BLaER1 treated with 17β-estradiol and CSF1 and Interleukin-3, amounts not matched to agents 10 nM and 100 nM (cell line): Measurements from ENCODE around the gene INO80.
"Not testable (repeated sequence)": the region's sequence is repeated elsewhere in the genome, so short reads cannot be mapped to it uniquely, and the experiment has no call there.

Experiments
- H3K27ac ChIP-seq, 11 experiments: shearing (Covaris generic); formaldehyde crosslinking; 2 replicates each; pipeline ENCODE4 v1.8.1; 2022
- H3K27me3 ChIP-seq, 11 experiments: shearing (Covaris generic); formaldehyde crosslinking; 2 replicates each; pipeline ENCODE4 v1.8.1; 2022
- H3K36me3 ChIP-seq, 11 experiments: shearing (Covaris generic); formaldehyde crosslinking; 2 replicates each; pipeline ENCODE4 v1.8.1; 2022
- H3K4me1 ChIP-seq, 10 experiments: shearing (Covaris generic); formaldehyde crosslinking; 2 replicates each; pipeline ENCODE4 v1.8.1; 2022
- H3K4me2 ChIP-seq, 11 experiments: shearing (Covaris generic); formaldehyde crosslinking; 2 replicates each; pipeline ENCODE4 v1.8.1; 2022
- H3K4me3 ChIP-seq, 10 experiments: shearing (Covaris generic); formaldehyde crosslinking; 2 replicates each; pipeline ENCODE4 v1.8.1; 2022
- H3K9ac ChIP-seq, 11 experiments: shearing (Covaris generic); formaldehyde crosslinking; 2 replicates each; pipeline ENCODE4 v1.8.1; 2022
- H3K9me3 ChIP-seq, 11 experiments: shearing (Covaris generic); formaldehyde crosslinking; replicated peaks in 1 of 11; 2 replicates each; pipeline ENCODE4 v1.8.1; 2022
- H4K20me1 ChIP-seq, 11 experiments: shearing (Covaris generic); formaldehyde crosslinking; 2 replicates each; pipeline ENCODE4 v1.8.1; 2022
- Cebpa-rat ChIP-seq, 11 experiments: shearing (Covaris generic); IDR thresholded peaks; 2 replicates each; pipeline ENCODE4 v1.8.1; 2022

INO80 gene

DNA sequence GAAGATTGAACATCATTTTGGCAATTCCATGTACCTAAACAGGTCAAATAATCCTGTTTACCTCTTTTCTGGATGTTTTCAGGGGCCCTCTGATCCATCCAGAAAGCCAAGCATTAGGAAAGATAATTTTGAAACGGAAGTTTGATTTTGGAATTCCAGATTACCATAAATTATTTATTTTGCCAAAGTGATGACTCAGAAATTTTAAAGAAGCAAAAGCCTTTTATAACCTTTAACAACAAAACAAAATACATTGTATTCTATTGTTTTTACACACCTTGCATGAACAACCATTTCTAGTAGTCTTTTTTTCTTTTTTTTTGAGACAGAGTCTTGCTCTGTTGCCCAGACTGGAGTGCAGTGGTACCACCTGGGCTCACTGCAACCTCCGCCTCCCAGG lies 32.0 kb upstream of the INO80 start:
- Histone ChIP-seq H3K27me3 (no peaks in the 10 kb centered on the region), H3K4me3 (no peak overlapping the region), H4K20me1 (no peaks in the 10 kb centered on the region), H3K9ac (no peak overlapping the region), H3K4me2 (no peak overlapping the region), H3K4me1 (peaks cover 0 to 7% (median 0%) of the 10 kb centered on the region in 10 experiments; a peak in 2 of 20 replicates), H3K9me3 (peaks cover 0 to 11% (median 6%) of the 10 kb centered on the region in 11 experiments; a peak in 9 of 22 replicates), H3K27ac (no peak overlapping the region), H3K36me3 (no peaks in the 10 kb centered on the region)
- TF ChIP-seq Cebpa-rat (IDR thresholded peaks at IDR 0.05), result no peak

- Histone ChIP-seq H3K4me2 (no peak overlapping the region), H4K20me1 (no peaks in the 10 kb centered on the region), H3K27me3 (no peaks in the 10 kb centered on the region), H3K27ac (no peak overlapping the region), H3K4me1 (no peaks in the 10 kb centered on the region), H3K36me3 (no peaks in the 10 kb centered on the region), H3K9ac (no peak overlapping the region), H3K9me3 (peaks cover 0 to 10% (median 4%) of the 10 kb centered on the region in 11 experiments; a peak in 7 of 22 replicates), H3K4me3 (no peak overlapping the region)
- TF ChIP-seq Cebpa-rat (IDR thresholded peaks at IDR 0.05), result no peak
These were observed 23.5 kb upstream of the INO80 start for GRCh38 chr15:41139619-41140018.

GRCh38 chr15:41139112-41139511 lies 23.0 kb upstream of the INO80 start:
- not testable (repeated sequence) for H3K4me3 ChIP-seq, H3K27me3 ChIP-seq, H3K4me1 ChIP-seq, H3K9ac ChIP-seq, H3K36me3 ChIP-seq, H4K20me1 ChIP-seq, H3K4me2 ChIP-seq, H3K27ac ChIP-seq
- H3K9me3 ChIP-seq, result peaks cover 0 to 10% (median 4%) of the 10 kb centered on the region in 11 experiments; a peak in 7 of 22 replicates

DNA sequence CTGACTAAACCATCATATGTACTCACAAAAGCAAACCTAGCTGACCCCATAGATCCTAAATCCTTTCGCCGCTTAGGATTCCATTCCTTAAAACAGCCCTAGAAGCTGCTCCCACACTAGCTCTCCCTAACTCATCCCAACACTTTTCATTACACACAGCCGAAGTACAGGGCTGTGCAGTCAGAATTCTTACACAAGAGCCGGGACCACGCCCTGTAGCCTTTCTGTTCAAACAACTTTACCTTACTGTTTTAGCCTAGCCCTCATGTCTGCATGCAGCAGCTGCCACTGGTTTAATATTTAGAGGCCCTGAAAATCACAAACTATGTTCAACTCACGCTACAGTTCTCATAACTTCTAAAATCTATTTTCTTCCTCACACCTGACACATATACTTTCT lies 19.5 kb upstream of the INO80 start:
- not testable (repeated sequence) for H3K4me3 ChIP-seq, H3K27ac ChIP-seq, H3K4me1 ChIP-seq, H3K4me2 ChIP-seq, H3K36me3 ChIP-seq, H3K27me3 ChIP-seq, H3K9ac ChIP-seq, H4K20me1 ChIP-seq, H3K9me3 ChIP-seq

DNA sequence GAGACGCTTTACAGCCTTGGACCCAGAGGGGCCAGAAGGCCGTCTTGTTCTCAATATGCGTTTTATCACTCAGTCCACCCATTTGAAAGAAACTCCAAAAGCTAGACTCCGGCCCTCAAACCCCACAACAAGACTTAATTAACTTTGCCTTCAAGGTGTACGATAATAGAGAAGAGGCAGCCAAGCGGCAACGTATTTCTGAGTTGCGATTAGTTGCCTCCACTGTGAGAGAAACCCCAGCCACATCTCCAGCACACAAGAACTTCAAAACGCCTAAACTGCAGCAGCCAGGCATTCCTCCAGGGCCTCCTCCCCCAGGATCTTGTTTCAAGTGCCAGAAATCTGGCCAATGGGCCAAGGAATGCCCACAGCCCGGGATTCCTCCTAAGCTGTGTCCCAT lies 17.4 kb upstream of the INO80 start:
- no peak overlapping the region for H3K4me2 ChIP-seq
- no peak overlapping the region for H3K9ac ChIP-seq
- H3K4me3 ChIP-seq, result no peak overlapping the region
- no peak for TF ChIP-seq Cebpa-rat (IDR thresholded peaks at IDR 0.05)
- no peaks in the 10 kb centered on the region for H3K27me3 ChIP-seq
- no peaks in the 10 kb centered on the region for H3K36me3 ChIP-seq
- H4K20me1 ChIP-seq, result no peaks in the 10 kb centered on the region
- peaks cover 0 to 15% (median 10%) of the 10 kb centered on the region in 11 experiments; a peak in 8 of 22 replicates for H3K9me3 ChIP-seq
- H3K27ac ChIP-seq, result no peak overlapping the region
- no peaks in the 10 kb centered on the region for H3K4me1 ChIP-seq

GRCh38 chr15:41132094-41132493 lies 16.0 kb upstream of the INO80 start:
- not testable (repeated sequence) for H3K27ac ChIP-seq
- peaks cover 0 to 15% (median 10%) of the 10 kb centered on the region in 11 experiments; a peak in 8 of 22 replicates for H3K9me3 ChIP-seq

GRCh38 chr15:41128174-41128902 lies 12.3 kb upstream of the INO80 start:
- Histone ChIP-seq H3K27ac (no peak overlapping the region), H3K4me3 (no peak overlapping the region), H3K36me3 (no peaks in the 10 kb centered on the region), H3K9ac (no peak overlapping the region), H3K4me1 (no peaks in the 10 kb centered on the region), H3K27me3 (no peaks in the 10 kb centered on the region), H4K20me1 (no peaks in the 10 kb centered on the region), H3K9me3 (peaks cover 0 to 15% (median 10%) of the 10 kb centered on the region in 11 experiments; a peak in 8 of 22 replicates), H3K4me2 (no peak overlapping the region)
- no peak for TF ChIP-seq Cebpa-rat (IDR thresholded peaks at IDR 0.05)

More at GRCh38 chr15:41132094-41132493, 16.0 kb upstream of the INO80 start:
- not testable (repeated sequence) for H3K4me1 ChIP-seq, H3K36me3 ChIP-seq, H3K4me2 ChIP-seq, H3K27me3 ChIP-seq, H4K20me1 ChIP-seq, H3K4me3 ChIP-seq, H3K9ac ChIP-seq

DNA sequence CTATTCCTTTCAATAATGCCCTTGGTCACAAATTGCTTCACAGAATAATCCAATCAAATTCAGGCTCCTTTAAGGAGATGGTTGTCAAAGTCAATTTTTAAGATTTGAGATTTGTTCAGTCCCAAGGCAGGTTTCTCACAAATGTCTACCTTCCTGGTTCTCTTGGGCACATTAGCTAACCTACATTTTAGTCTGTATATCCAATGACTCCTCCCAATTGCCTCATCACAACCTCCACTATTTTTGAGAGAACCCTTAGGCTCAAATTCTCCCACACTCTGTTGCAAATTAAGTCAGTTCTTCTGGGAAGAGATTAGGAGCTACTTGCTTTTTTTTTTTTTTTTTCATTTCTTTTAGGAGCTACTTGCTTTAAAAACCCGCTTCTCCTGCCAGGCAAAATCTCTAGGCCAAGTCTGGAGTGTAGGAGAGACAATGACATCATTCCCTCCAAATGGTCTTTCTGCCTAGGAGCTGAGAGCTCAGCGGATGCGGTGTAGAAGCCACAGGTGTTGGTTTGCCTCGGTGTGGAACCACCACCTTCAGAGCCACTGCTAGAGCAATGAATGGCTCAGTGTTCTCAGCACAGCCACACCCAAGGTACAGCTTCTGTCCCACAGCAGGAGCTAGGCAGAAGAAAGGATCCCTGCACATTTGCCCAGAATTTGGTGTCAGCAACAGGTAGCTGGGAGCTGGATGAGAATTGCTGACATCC lies 10.0 kb upstream of the INO80 start:
- Histone ChIP-seq H3K36me3 (no peaks in the 10 kb centered on the region), H4K20me1 (no peaks in the 10 kb centered on the region), H3K27ac (no peak overlapping the region), H3K9ac (no peak overlapping the region), H3K9me3 (peaks cover 0 to 14% (median 8%) of the 10 kb centered on the region in 11 experiments; a peak in 8 of 22 replicates), H3K4me1 (no peaks in the 10 kb centered on the region), H3K27me3 (no peaks in the 10 kb centered on the region), H3K4me2 (no peak overlapping the region), H3K4me3 (no peak overlapping the region)
- no peak for TF ChIP-seq Cebpa-rat (IDR thresholded peaks at IDR 0.05)

DNA sequence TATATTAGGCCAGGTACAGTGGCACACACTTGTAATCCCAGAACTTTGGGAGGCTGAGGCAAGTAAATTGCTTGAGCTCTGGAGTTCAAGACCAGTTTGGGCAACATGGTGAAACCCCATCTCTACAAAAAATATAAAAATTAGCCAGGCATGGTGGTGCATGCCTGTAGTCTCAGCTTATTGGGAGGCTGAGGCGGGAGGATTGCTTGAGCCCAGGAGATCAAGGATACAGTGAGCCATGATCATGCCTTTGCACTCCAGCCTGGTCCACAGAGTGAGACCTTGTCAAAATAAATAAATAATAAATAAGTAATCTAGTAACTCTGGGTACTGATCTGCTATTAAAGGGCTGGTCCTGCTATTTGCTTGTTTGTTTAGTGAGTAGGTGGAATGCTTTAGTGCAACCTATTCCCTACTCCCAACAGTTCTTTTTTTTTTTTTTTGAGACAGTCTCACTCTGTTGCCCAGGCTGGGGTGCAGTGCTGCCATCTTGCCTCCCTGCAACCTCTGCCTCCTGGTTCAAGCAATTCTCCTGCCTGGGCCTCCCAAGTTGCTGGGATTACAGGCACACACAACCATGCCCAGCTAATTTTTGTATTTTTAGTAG lies 9.1 kb upstream of the INO80 start:
- no peaks in the 10 kb centered on the region for H4K20me1 ChIP-seq
- H3K9me3 ChIP-seq, result peaks cover 0 to 5% (median 2%) of the 10 kb centered on the region in 11 experiments; a peak in 3 of 22 replicates
- no peak overlapping the region for H3K4me3 ChIP-seq
- H3K36me3 ChIP-seq, result no peaks in the 10 kb centered on the region
- H3K27ac ChIP-seq, result no peak overlapping the region
- TF ChIP-seq Cebpa-rat (IDR thresholded peaks at IDR 0.05), result no peak
- no peaks in the 10 kb centered on the region for H3K27me3 ChIP-seq
- no peaks in the 10 kb centered on the region for H3K4me1 ChIP-seq
- H3K4me2 ChIP-seq, result no peak overlapping the region
- no peak overlapping the region for H3K9ac ChIP-seq
